Activated naive CD8-positive, alpha-beta T cell treated with anti-CD3 and anti-CD28 coated beads, Interleukin-2, amount 10 ng/mL, durations not matched to agents 7 days and 5 days (primary cell): ENCODE data around the gene MYBPC3. TPM values are rescaled to one million over a fixed set of nuclear protein-coding genes. Genes with fewer than 3 reads are reported as not detected.

Source experiments
- ATAC-seq: fragments of 150-1000 bp; cut with Tn5 transposase; one replicate; pipeline ENCODE4 v1.10.0; 2021; ENCODE audit warnings: low read depth, moderate library complexity
- POLR2A ChIA-PET: fragments of 350-600 bp; sonication (Branson Sonifier 250); formaldehyde crosslinking; loops from one replicate; lab custom pipeline; 2021; ENCODE audit warnings: antibody characterized with exemption; lab: Charles Lee
- DNase-seq: peaks from one replicate; pipeline ENCODE4 v3.0.0; 2021
- H3K27ac Mint-ChIP-seq: one replicate; pipeline ENCODE4 v1.8.0; 2022; ENCODE audit warnings: mild to moderate bottlenecking, mixed read lengths
- H3K27me3 Mint-ChIP-seq: one replicate; pipeline ENCODE4 v1.8.0; 2022; ENCODE audit warnings: mild to moderate bottlenecking, moderate library complexity, mixed read lengths
- H3K36me3 Mint-ChIP-seq: one replicate; pipeline ENCODE4 v1.8.0; 2021; ENCODE audit warnings: mild to moderate bottlenecking, mixed read lengths
- H3K4me1 Mint-ChIP-seq: one replicate; pipeline ENCODE4 v1.8.0; 2021; ENCODE audit warnings: mixed read lengths
- H3K4me3 Mint-ChIP-seq: one replicate; pipeline ENCODE4 v1.8.0; 2022; ENCODE audit warnings: mild to moderate bottlenecking, moderate library complexity, mixed read lengths
- H3K9me3 Mint-ChIP-seq: one replicate; pipeline ENCODE4 v1.8.0; 2021; ENCODE audit warnings: mixed read lengths
- total RNA-seq, 2 experiments: library from RNA; stranded (reverse); gene quantifications; one replicate each; pipeline ENCODE4 v1.2.3, GENCODE V29; 2021

Gene MYBPC3
- total RNA-seq, 2 experiments from 2014 or later = 0.11 TPM; not detected in 1

- DNase-seq = no peak
- POLR2A ChIA-PET = interaction anchor here (1.7 kb wide), 1 partner anchor 13 kb away, joined by 4 read pairs; no protein-coding TSS in a partner anchor
- Mint-ChIP-seq H3K27ac (peak within 1 kb of the TSS; percentile 38), H3K36me3 (no peaks in the 10 kb centered on the region), H3K4me3 (no peak within 1 kb of the TSS), H3K9me3 (no peaks in the 10 kb centered on the region), H3K27me3 (peaks cover 6% of the 10 kb centered on the region), H3K4me1 (peaks cover 2% of the 10 kb centered on the region)
- peak; percentile 44 for ATAC-seq
These were observed 25.7 kb upstream of the MYBPC3 start, which contains the start of gene SPI1 for GRCh38 chr11:47378010-47378835. Gene SPI1 (minus strand): TSS chr11:47378547. CDS start chr11:47378353, 194 bp downstream.

GRCh38 chr11:47377571-47378009 lies 25.1 kb upstream of the MYBPC3 start:
- Mint-ChIP-seq H3K27me3 (peaks cover 6% of the 10 kb centered on the region), H3K4me1 (peaks cover 2% of the 10 kb centered on the region), H3K4me3 (no peak overlapping the region), H3K9me3 (no peaks in the 10 kb centered on the region), H3K36me3 (no peaks in the 10 kb centered on the region), H3K27ac (no peak overlapping the region)
- no peak for ATAC-seq
- DNase-seq = no peak
- POLR2A ChIA-PET = interaction anchor here (1.7 kb wide), 1 partner anchor 13 kb away, joined by 4 read pairs; no protein-coding TSS in a partner anchor

GRCh38 chr11:47376525-47377371 lies 24.2 kb upstream of the MYBPC3 start:
- peaks cover 2% of the 10 kb centered on the region for H3K4me1 Mint-ChIP-seq
- H3K27ac Mint-ChIP-seq = peak overlapping the region; percentile 54
- H3K4me3 Mint-ChIP-seq = no peak overlapping the region
- POLR2A ChIA-PET = no interaction called here
- no peaks in the 10 kb centered on the region for H3K36me3 Mint-ChIP-seq
- ATAC-seq = no peak
- H3K27me3 Mint-ChIP-seq = peaks cover 3% of the 10 kb centered on the region
- H3K9me3 Mint-ChIP-seq = no peaks in the 10 kb centered on the region
- no peak for DNase-seq

- Mint-ChIP-seq H3K36me3 (no peaks in the 10 kb centered on the region), H3K4me1 (peaks cover 2% of the 10 kb centered on the region), H3K4me3 (no peak overlapping the region), H3K27ac (peak overlapping the region; percentile 54), H3K27me3 (peaks cover 3% of the 10 kb centered on the region), H3K9me3 (no peaks in the 10 kb centered on the region)
- DNase-seq = no peak
- POLR2A ChIA-PET = no interaction called here
- no peak for ATAC-seq
These were observed 23.6 kb upstream of the MYBPC3 start for GRCh38 chr11:47376107-47376524.

GRCh38 chr11:47375546-47376085 lies 23.1 kb upstream of the MYBPC3 start:
- H3K27ac Mint-ChIP-seq = no peak overlapping the region
- POLR2A ChIA-PET = no interaction called here
- no peak for ATAC-seq
- H3K9me3 Mint-ChIP-seq = no peaks in the 10 kb centered on the region
- no peak for DNase-seq
- peaks cover 2% of the 10 kb centered on the region for H3K4me1 Mint-ChIP-seq
- peaks cover 2% of the 10 kb centered on the region for H3K27me3 Mint-ChIP-seq
- H3K4me3 Mint-ChIP-seq = no peak overlapping the region
- no peaks in the 10 kb centered on the region for H3K36me3 Mint-ChIP-seq

- POLR2A ChIA-PET = no interaction called here
These were observed 22.5 kb upstream of the MYBPC3 start for GRCh38 chr11:47375020-47375419.

GRCh38 chr11:47374720-47375019 lies 22.2 kb upstream of the MYBPC3 start:
- no peak overlapping the region for H3K27ac Mint-ChIP-seq
- peaks cover 4% of the 10 kb centered on the region for H3K4me1 Mint-ChIP-seq
- no peak for ATAC-seq
- DNase-seq = no peak
- H3K36me3 Mint-ChIP-seq = no peaks in the 10 kb centered on the region
- no peak overlapping the region for H3K4me3 Mint-ChIP-seq
- POLR2A ChIA-PET = interaction anchor here (0.6 to 1.1 kb wide), 3 partner anchors 32 to 294 kb away, joined by 3 to 7 read pairs (median 6); no protein-coding TSS in a partner anchor
- no peaks in the 10 kb centered on the region for H3K9me3 Mint-ChIP-seq
- H3K27me3 Mint-ChIP-seq = peaks cover under 1% of the 10 kb centered on the region

More at GRCh38 chr11:47375020-47375419, 22.5 kb upstream of the MYBPC3 start:
- DNase-seq (no peak), ATAC-seq (no peak)
- peaks cover 2% of the 10 kb centered on the region for H3K4me1 Mint-ChIP-seq
- H3K4me3 Mint-ChIP-seq = no peak overlapping the region
- no peaks in the 10 kb centered on the region for H3K36me3 Mint-ChIP-seq
- H3K27ac Mint-ChIP-seq = no peak overlapping the region
- no peaks in the 10 kb centered on the region for H3K9me3 Mint-ChIP-seq
- H3K27me3 Mint-ChIP-seq = no peaks in the 10 kb centered on the region

- Mint-ChIP-seq H3K27me3 (peaks cover 6% of the 10 kb centered on the region), H3K4me3 (no peak overlapping the region), H3K9me3 (no peaks in the 10 kb centered on the region), H3K4me1 (peaks cover 7% of the 10 kb centered on the region), H3K36me3 (no peaks in the 10 kb centered on the region), H3K27ac (no peak overlapping the region)
- POLR2A ChIA-PET = interaction anchor here (0.6 to 1.6 kb wide), 5 partner anchors 33 to 294 kb away, joined by 3 to 7 read pairs (median 4); no protein-coding TSS in a partner anchor
- peak; percentile 88 for ATAC-seq
- peak; percentile 90 for DNase-seq
These were observed 21.6 kb upstream of the MYBPC3 start for GRCh38 chr11:47373876-47374719.

GRCh38 chr11:47372422-47372821 lies 19.9 kb upstream of the MYBPC3 start:
- Mint-ChIP-seq H3K27me3 (peaks cover 6% of the 10 kb centered on the region), H3K27ac (no peak overlapping the region), H3K4me3 (no peak overlapping the region), H3K36me3 (no peaks in the 10 kb centered on the region), H3K4me1 (peaks cover 5% of the 10 kb centered on the region), H3K9me3 (no peaks in the 10 kb centered on the region)
- ATAC-seq (no peak), DNase-seq (no peak)
- POLR2A ChIA-PET = interaction anchor here (1.6 kb wide), 1 partner anchor 35 kb away, joined by 3 read pairs; no protein-coding TSS in a partner anchor

- Mint-ChIP-seq H3K27me3 (peaks cover 14% of the 10 kb centered on the region), H3K9me3 (no peaks in the 10 kb centered on the region), H3K27ac (no peak overlapping the region), H3K4me3 (no peak overlapping the region), H3K36me3 (no peaks in the 10 kb centered on the region), H3K4me1 (peaks cover 5% of the 10 kb centered on the region)
- ATAC-seq (no peak), DNase-seq (no peak)
- POLR2A ChIA-PET = no interaction called here
These were observed 17.2 kb upstream of the MYBPC3 start for GRCh38 chr11:47369676-47370075.

- Mint-ChIP-seq H3K27ac (no peak overlapping the region), H3K4me3 (no peak overlapping the region), H3K9me3 (no peaks in the 10 kb centered on the region), H3K27me3 (peaks cover 14% of the 10 kb centered on the region), H3K36me3 (no peaks in the 10 kb centered on the region), H3K4me1 (peaks cover 5% of the 10 kb centered on the region)
- no peak for ATAC-seq
- no peak for DNase-seq
- POLR2A ChIA-PET = no interaction called here
These were observed 13.6 kb upstream of the MYBPC3 start for GRCh38 chr11:47366020-47366490.

GRCh38 chr11:47361419-47361818 lies 8.9 kb upstream of the MYBPC3 start:
- ATAC-seq (no peak), DNase-seq (no peak)
- Mint-ChIP-seq H3K27me3 (peaks cover 4% of the 10 kb centered on the region), H3K9me3 (no peaks in the 10 kb centered on the region), H3K27ac (no peak overlapping the region), H3K36me3 (no peaks in the 10 kb centered on the region), H3K4me3 (no peak overlapping the region), H3K4me1 (peaks cover 10% of the 10 kb centered on the region)
- POLR2A ChIA-PET = no interaction called here
